ENCODE results near the gene DUSP16.
"Not testable (repeated sequence)": the region's sequence is repeated elsewhere in the genome, so short reads cannot be mapped to it uniquely, and the experiment has no call there.

Gene DUSP16, protein sequence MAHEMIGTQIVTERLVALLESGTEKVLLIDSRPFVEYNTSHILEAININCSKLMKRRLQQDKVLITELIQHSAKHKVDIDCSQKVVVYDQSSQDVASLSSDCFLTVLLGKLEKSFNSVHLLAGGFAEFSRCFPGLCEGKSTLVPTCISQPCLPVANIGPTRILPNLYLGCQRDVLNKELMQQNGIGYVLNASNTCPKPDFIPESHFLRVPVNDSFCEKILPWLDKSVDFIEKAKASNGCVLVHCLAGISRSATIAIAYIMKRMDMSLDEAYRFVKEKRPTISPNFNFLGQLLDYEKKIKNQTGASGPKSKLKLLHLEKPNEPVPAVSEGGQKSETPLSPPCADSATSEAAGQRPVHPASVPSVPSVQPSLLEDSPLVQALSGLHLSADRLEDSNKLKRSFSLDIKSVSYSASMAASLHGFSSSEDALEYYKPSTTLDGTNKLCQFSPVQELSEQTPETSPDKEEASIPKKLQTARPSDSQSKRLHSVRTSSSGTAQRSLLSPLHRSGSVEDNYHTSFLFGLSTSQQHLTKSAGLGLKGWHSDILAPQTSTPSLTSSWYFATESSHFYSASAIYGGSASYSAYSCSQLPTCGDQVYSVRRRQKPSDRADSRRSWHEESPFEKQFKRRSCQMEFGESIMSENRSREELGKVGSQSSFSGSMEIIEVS

DNA sequence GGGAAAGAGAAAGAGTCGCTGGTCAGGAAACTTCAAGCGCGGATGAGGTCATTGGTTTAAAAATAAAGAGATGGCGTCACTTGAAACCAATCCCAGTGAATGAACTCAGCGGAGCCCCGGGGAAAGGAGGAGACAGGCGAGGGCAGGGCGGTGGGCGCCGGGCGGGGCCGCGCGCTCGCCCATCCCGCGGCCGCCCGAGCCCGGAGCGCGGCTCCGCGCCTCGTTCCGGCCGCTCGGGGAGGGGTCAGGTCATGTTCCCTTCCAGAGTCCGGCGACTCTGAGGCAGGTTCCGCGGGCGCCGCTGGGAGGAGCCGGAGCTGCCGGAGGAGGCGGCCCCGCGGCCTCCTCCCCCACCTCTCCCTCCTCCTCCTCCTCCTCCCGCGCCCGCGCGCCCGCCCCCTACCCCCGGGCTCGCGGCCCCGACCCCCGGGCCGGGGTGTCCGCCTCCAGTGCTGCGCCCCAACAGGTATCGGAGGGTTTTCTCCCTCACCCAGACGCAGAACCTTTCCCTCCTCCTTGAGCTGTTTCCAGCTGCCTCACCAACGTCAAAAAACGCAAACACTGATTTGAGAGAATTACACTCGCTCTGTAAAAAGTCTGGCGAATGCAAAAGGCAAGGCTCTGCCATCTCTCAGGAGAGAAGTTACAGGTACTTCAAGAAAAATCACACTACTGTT, at the start of gene DUSP16:
Gene DUSP16 (minus strand): TSS at position 279 of the 677 bp plus-strand sequence. CDS start 41,765 bp downstream, outside the sequence.
- peak; percentile 74 for DNase-seq

GRCh38 chr12:12612358-12612757, 49.7 kb upstream of the DUSP16 start:
- DNase-seq = peak; percentile 52

GRCh38 chr12:12611512-12612306, 49.0 kb upstream of the DUSP16 start, which contains the start of gene CREBL2:
TSS of gene CREBL2 (plus strand) at chr12:12611876. CDS start at chr12:12612173, 297 bp downstream.
- DNase-seq = peak; percentile 97

GRCh38 chr12:12610711-12611110, 48.0 kb upstream of the DUSP16 start:
- no peak for DNase-seq

DNA sequence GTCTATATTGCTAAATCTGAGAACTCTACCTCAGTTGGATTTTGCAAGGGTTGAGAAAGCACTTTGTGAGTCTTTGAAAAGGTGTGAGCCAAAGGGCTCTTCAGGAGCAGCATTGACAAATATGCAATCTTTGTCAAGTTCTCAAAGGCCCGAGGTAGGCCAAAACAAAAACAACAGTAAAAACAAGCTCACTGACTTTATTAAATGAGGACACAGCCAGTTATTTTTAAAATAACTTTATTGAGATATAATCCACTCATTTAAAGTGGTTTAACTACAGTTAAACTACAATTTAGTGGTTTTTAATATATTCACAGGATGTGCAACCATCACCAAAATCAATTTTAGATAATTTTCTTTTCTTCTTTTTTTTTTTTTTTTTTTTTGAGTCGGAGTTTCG, 47.0 kb upstream of the DUSP16 start:
- DNase-seq = no peak

- DNase-seq = peak; percentile 25
Observed at GRCh38 chr12:12608557-12608957, 45.9 kb upstream of the DUSP16 start.

- no peak for DNase-seq
Observed at GRCh38 chr12:12606781-12607589, 44.3 kb upstream of the DUSP16 start.

DNA sequence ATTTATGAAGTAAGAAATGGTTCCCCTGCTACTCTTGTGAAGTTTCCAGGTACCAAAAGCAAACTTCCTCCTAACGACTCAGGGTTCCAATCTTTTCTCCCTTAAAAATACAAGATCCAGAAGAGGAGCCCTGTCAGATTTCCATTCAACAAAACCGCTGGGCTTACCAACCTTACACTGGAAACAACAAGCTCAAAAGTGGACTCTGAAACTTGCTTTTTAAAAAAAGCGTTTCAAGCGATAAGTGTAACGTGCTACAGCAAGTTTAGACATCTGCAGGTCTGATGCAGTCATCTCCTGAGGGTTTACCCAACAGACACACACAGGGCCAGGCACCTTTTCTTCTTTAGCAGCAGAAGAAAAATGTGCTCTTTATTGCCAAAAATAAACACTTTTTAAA, 42.1 kb upstream of the DUSP16 start:
- DNase-seq = no peak

DNA sequence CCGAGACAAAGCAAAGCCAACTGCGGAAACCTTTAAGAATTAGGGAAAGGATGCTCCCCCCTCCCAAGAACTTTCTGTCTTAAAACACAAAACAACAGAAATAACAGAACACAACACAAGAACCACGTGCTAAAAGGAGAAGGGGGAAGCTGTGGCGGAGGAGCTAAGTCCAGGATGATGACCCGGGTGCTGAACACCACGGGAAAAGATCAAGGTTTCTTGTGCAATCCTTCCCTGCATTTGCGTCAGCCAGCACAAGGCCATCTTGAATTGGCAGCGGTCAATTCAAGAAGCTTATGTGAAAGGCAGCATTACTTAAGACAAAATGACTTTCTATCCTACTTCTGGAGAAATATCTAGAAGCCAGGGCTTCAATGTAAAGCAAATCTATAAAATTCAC, 38.0 kb upstream of the DUSP16 start:
- DNase-seq = no peak

GRCh38 chr12:12599750-12600643, 37.3 kb upstream of the DUSP16 start:
- DNase-seq = no peak

- DNase-seq = no peak
Observed at GRCh38 chr12:12598864-12599263, 36.2 kb upstream of the DUSP16 start.

GRCh38 chr12:12596598-12596997, 33.9 kb upstream of the DUSP16 start:
- not testable (repeated sequence) for DNase-seq

DNA sequence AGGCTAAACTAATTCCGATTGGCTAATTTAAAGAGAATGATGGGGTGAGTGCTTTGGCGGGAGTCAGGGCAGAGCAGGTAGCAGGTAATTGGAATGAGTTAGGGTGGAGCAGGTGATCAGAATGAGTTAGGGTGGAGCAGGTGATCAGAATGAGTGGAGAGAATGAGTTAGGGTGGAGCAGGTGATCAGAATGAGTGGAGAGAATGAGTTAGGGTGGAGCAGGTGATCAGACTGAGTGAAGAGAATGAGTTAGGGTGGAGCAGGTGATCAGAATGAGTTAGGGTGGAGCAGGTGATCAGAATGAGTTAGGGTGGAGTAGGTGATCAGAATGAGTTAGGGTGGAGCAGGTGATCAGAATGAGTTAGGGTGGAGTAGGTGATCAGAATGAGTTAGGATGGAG, 33.3 kb upstream of the DUSP16 start:
- not testable (repeated sequence) for DNase-seq

- DNase-seq = no peak
Observed at GRCh38 chr12:12592930-12593329, 30.3 kb upstream of the DUSP16 start.

DNA sequence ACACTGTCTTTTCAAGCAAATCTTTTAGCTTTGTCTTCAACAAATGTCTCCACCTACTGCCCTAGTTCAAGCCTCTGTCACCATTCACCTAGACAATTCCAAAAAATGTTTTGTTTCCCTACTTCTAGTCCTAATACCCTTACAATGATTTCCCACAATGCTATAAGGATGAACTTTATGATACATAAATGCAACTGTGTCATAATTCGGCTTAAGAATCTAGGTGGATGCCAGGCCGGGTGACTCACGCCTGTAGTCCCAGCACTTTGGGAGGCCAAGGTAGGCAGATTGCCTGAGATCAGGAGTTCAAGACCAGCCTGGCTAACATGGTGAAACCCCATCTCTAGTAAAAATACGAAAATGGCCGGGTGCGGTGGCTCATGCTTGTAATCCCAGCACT, 28.3 kb upstream of the DUSP16 start:
- no peak for DNase-seq

GRCh38 chr12:12588436-12588835, 25.8 kb upstream of the DUSP16 start:
- not testable (repeated sequence) for DNase-seq

DNA sequence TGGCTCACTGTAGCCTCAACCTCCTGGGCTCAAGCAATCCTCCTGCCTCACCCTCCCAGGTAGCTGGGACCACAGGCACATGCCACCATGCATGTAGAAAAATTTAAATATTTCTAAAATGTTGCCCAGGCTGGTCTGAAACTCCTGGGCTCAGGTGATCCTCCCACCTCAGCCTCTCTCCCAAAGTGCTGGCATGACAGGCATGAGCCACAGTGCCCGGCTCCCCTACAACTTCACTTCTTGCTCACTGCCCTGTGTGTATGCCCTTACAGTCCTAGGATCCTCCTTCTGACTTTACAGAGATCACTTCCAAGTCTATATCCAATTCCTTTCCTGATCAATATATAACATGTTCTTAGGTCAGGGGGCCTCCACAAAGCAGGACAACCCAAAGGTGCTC, 25.2 kb upstream of the DUSP16 start:
- DNase-seq = no peak

GRCh38 chr12:12586879-12587675, 24.4 kb upstream of the DUSP16 start:
- no peak for DNase-seq

DNA sequence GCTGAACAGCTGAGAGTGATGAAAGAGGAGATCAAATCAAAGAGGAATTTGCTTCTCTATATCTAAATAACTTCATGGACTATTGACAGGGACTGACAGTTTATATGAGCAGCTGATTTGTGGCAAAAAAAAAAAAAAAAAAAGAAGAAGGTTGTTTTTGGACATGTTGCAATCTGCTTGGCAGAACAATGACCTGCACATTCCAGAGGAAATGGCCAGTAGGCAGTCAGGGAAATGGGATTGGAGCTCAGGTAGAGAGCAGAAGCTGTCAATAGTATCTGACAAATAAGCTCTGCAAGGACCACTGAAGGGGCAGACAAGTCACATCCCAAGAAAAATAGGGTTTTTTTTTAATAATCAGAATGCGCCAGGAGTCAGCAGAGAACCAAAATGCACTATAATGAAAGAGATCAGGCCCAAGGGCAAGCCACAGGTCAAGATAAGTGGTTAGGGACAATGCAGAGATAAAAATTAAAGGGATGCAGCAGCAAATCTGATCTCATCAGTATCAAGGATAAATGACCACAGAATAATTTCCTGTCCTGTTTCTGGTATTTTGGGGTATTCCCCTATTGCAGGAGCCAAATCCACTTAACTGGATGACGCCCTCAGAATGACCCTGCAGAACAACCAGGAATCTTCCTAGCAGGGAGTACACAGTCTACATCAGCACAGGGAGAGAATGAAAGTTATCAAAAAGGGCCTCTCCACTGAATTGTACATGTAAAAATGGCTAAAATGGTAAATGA, 22.6 kb upstream of the DUSP16 start:
- no peak for DNase-seq

Measured in hematopoietic multipotent progenitor cell treated with erythropoietin and hydrocortisone succinate and interleukin-3 and kit ligand, for 8 days (in vitro differentiated cells).